ENCODE results near the gene SPAG16. TPM values are rescaled to one million over a fixed set of nuclear protein-coding genes. Genes with fewer than 3 reads are reported as not detected.

The SPAG16 gene
- total RNA-seq, 1 experiment from 2014 or later: 0.30 TPM

- BruUV-seq (replicated peaks): no TSS peak
- no peaks in the 10 kb centered on the region for H3K9me2 ChIP-seq (ENCODE audit: insufficient read depth)
- H3K4me2 ChIP-seq (ENCODE audit: low read length): no peak overlapping the region
- intact Hi-C loops (cut with micrococcal nuclease): no loop called here
- no peaks in the 10 kb centered on the region; the same call in 1 of the 2 replicates for H4K20me1 ChIP-seq (ENCODE audit: insufficient read depth)
- ATAC-seq (no peak), DNase-seq (ENCODE audit: low read depth, low spot score) (no peak)
- ChIA-PET RAD21 (ENCODE audit: low non-redundant PET in 1 of 2, low total read pairs in 2 of 2, uncharacterized antibody in 2 of 2, unreplicated experiment in 2 of 2) (no interaction called here), POLR2A (no interaction called here), CTCF (no interaction called here)
- H3K9me3 ChIP-seq (ENCODE audit: control insufficient read depth in 1 of 2, insufficient read depth in 1 of 2, low read depth in 1 of 2, low read length in 2 of 2): no peaks in the 10 kb centered on the region
- H3K27ac ChIP-seq (ENCODE audit: low read depth, low read length): no peak overlapping the region
- no peak overlapping the region for H3K4me3 ChIP-seq (replicated peaks in 1 of 2; ENCODE audit: low read depth in 1 of 2, low read length in 2 of 2)
- no peaks in the 10 kb centered on the region for H3K4me1 ChIP-seq (ENCODE audit: control insufficient read depth in 1 of 2, insufficient read depth in 2 of 2, low read length in 2 of 2)
- no peak overlapping the region for H3K9ac ChIP-seq (ENCODE audit: low read length)
- TF ChIP-seq ZFX (IDR thresholded peaks at IDR 0.05) (no peak), POLR2A (IDR thresholded peaks at IDR 0.05; ENCODE audit: borderline replicate concordance, extremely low read depth, insufficient read depth, insufficient read length) (no peak)
- no peak overlapping the region for H2AFZ ChIP-seq (ENCODE audit: low read depth, low read length, poor library complexity, severe bottlenecking)
- H3K36me3 ChIP-seq (ENCODE audit: control insufficient read depth in 1 of 2, insufficient read depth in 2 of 2, low read length in 2 of 2): no peaks in the 10 kb centered on the region
- H3K79me2 ChIP-seq (ENCODE audit: insufficient read depth, low read length): no peaks in the 10 kb centered on the region
- H3K27me3 ChIP-seq (ENCODE audit: insufficient read depth, low read length): no peaks in the 10 kb centered on the region
Measured at GRCh38 chr2:214050731-214051130, 766.5 kb downstream of the SPAG16 start.

GRCh38 chr2:214051585-214051984 lies 767.3 kb downstream of the SPAG16 start:
- Histone ChIP-seq H4K20me1 (ENCODE audit: insufficient read depth) (no peaks in the 10 kb centered on the region; the same call in 1 of the 2 replicates), H3K79me2 (ENCODE audit: insufficient read depth, low read length) (no peaks in the 10 kb centered on the region), H3K4me1 (ENCODE audit: control insufficient read depth in 1 of 2, insufficient read depth in 2 of 2, low read length in 2 of 2) (no peaks in the 10 kb centered on the region), H3K9me3 (ENCODE audit: control insufficient read depth in 1 of 2, insufficient read depth in 1 of 2, low read depth in 1 of 2, low read length in 2 of 2) (no peaks in the 10 kb centered on the region), H2AFZ (ENCODE audit: low read depth, low read length, poor library complexity, severe bottlenecking) (no peak overlapping the region), H3K4me3 (replicated peaks in 1 of 2; ENCODE audit: low read depth in 1 of 2, low read length in 2 of 2) (no peak overlapping the region), H3K27me3 (ENCODE audit: insufficient read depth, low read length) (no peaks in the 10 kb centered on the region), H3K9me2 (ENCODE audit: insufficient read depth) (no peaks in the 10 kb centered on the region), H3K36me3 (ENCODE audit: control insufficient read depth in 1 of 2, insufficient read depth in 2 of 2, low read length in 2 of 2) (no peaks in the 10 kb centered on the region), H3K27ac (ENCODE audit: low read depth, low read length) (no peak overlapping the region), H3K9ac (ENCODE audit: low read length) (no peak overlapping the region), H3K4me2 (ENCODE audit: low read length) (no peak overlapping the region)
- intact Hi-C loops (cut with micrococcal nuclease): no loop called here
- BruUV-seq (replicated peaks): no TSS peak
- ATAC-seq (no peak), DNase-seq (ENCODE audit: low read depth, low spot score) (no peak)
- POLR2A ChIA-PET: no interaction called here
- TF ChIP-seq TCF7L2 (IDR thresholded peaks at IDR 0.05; ENCODE audit: borderline replicate concordance, extremely low read depth, insufficient read depth, insufficient read length): no peak
- no peak for TF ChIP-seq CBX3 (IDR thresholded peaks at IDR 0.05; ENCODE audit: low read depth)
- TF ChIP-seq YY1 (IDR thresholded peaks at IDR 0.05; ENCODE audit: extremely low read depth, insufficient replicate concordance, low read depth, low read length): no peak
- no peak for TF ChIP-seq ATF3 (IDR thresholded peaks at IDR 0.05)
- TF ChIP-seq CEBPB (IDR thresholded peaks at IDR 0.05; ENCODE audit: low read depth): no peak
- TF ChIP-seq RAD21 (IDR thresholded peaks at IDR 0.05; ENCODE audit: low read depth): no peak
- RAD21 ChIA-PET (ENCODE audit: low non-redundant PET in 1 of 2, low total read pairs in 2 of 2, uncharacterized antibody in 2 of 2, unreplicated experiment in 2 of 2): no interaction called here
- CTCF ChIA-PET: no interaction called here
